ENCODE measurements around the gene TTC7B. TPM values are rescaled to one million over a fixed set of nuclear protein-coding genes. Genes with fewer than 3 reads are reported as not detected.

The TTC7B gene
- total and polyA plus RNA-seq, 2 of the 13 experiments (the other 11 are each of a cell fraction or from before 2014, with no cell fraction given) = 1.3 to 3.2 TPM

DNA sequence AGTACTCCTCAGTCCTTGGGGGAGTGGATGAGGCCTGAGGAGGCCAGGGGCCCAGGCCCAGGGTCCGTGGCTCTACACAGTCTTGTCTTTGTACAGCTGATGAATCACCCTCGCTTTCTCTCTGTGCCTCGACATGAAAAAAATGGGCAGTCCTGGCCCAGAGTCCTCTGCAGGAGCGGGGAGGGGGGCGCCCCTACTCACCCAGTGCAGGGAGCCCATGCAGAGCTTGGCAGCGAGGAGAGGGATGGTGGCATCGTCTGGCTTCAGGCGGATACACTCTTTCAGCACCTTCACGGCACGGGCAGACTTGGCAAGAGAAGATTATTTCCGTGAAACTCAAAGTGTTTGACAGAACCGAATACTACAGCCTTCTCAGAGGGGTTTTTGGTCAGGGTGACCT lies 159.3 kb downstream of the TTC7B start:
- no TSS peak for BruUV-seq (replicated peaks)
- H3K27me3 ChIP-seq (ENCODE audit: control insufficient read depth in 1 of 2, insufficient read depth in 2 of 2, low read length in 2 of 2) = no peaks in the 10 kb centered on the region
- no peak overlapping the region for H2AFZ ChIP-seq (ENCODE audit: low read length)
- H3K9me3 ChIP-seq (ENCODE audit: low read length) = no peaks in the 10 kb centered on the region
- in situ Hi-C loops (cut with HindIII; ENCODE audit: extremely low pct_ligation_motif_present, low pct_unique_long_range_greater_than_20kb) (no loop called here), intact Hi-C loops (cut with micrococcal nuclease; ENCODE audit: unreplicated experiment) (no loop called here)
- no peaks in the 10 kb centered on the region for H3K79me2 ChIP-seq (ENCODE audit: insufficient read depth, low read length)
- ATAC-seq (no peak), FAIRE-seq (no peak), DNase-seq (ENCODE audit: low spot score) (no peak)
- H3K4me3 ChIP-seq (replicated peaks in 1 of 3; ENCODE audit: insufficient read depth in 1 of 3, low read depth in 2 of 3, low read length in 3 of 3) = no peak overlapping the region
- H3K27ac ChIP-seq (ENCODE audit: extremely low read length, insufficient read depth, low read length) = no peak overlapping the region
- no peak overlapping the region for H3K9ac ChIP-seq (ENCODE audit: insufficient read depth, low read depth, low read length)
- no peaks in the 10 kb centered on the region for H3K36me3 ChIP-seq (replicated peaks in 1 of 2; ENCODE audit: control insufficient read depth in 1 of 2, insufficient read depth in 2 of 2, low read length in 2 of 2)
- ChIA-PET CTCF (ENCODE audit: low intra/inter-chr PET ratio, low total read pairs) (no interaction called here), POLR2A (no interaction called here)
- 89% methylated on average over 7 of the region's 12 CpGs for WGBS (ENCODE audit: low lambda C conversion rate)
- H3K4me2 ChIP-seq (ENCODE audit: low read depth, low read length) = no peak overlapping the region
- H4K20me1 ChIP-seq (ENCODE audit: insufficient read depth, low read length) = no peaks in the 10 kb centered on the region
- TF ChIP-seq BCL3 (CRISPR knock-in tag; IDR thresholded peaks at IDR 0.05) (no peak), PAWR (CRISPR knock-in tag; IDR thresholded peaks at IDR 0.05; ENCODE audit: borderline replicate concordance) (no peak), HMGA1 (CRISPR knock-in tag; conservative IDR thresholded peaks at IDR 0.05) (no peak), ZNF530 (CRISPR knock-in tag; IDR thresholded peaks at IDR 0.05; ENCODE audit: low read depth) (no peak), ZNF431 (CRISPR knock-in tag; IDR thresholded peaks at IDR 0.05; ENCODE audit: borderline replicate concordance, low read depth) (no peak), POGZ (CRISPR knock-in tag; IDR thresholded peaks at IDR 0.05) (no peak), ZNF891 (CRISPR knock-in tag; IDR thresholded peaks at IDR 0.05) (no peak), MIER2 (CRISPR knock-in tag; IDR thresholded peaks at IDR 0.05) (no peak), NRL (CRISPR knock-in tag; IDR thresholded peaks at IDR 0.05; ENCODE audit: borderline replicate concordance) (no peak), FOXA1 (IDR thresholded peaks at IDR 0.05) (no peak), FOXA1 (CRISPR knock-in tag; IDR thresholded peaks at IDR 0.05) (no peak), DDIT3 (CRISPR knock-in tag; IDR thresholded peaks at IDR 0.05) (no peak), SRY (CRISPR knock-in tag; IDR thresholded peaks at IDR 0.05) (no peak), AKAP8 (CRISPR knock-in tag; IDR thresholded peaks at IDR 0.05) (no peak), NCOA1 (CRISPR knock-in tag; IDR thresholded peaks at IDR 0.05) (no peak), JUN (CRISPR knock-in tag; IDR thresholded peaks at IDR 0.05) (no peak)
- TF ChIP-seq, protein P1, sequence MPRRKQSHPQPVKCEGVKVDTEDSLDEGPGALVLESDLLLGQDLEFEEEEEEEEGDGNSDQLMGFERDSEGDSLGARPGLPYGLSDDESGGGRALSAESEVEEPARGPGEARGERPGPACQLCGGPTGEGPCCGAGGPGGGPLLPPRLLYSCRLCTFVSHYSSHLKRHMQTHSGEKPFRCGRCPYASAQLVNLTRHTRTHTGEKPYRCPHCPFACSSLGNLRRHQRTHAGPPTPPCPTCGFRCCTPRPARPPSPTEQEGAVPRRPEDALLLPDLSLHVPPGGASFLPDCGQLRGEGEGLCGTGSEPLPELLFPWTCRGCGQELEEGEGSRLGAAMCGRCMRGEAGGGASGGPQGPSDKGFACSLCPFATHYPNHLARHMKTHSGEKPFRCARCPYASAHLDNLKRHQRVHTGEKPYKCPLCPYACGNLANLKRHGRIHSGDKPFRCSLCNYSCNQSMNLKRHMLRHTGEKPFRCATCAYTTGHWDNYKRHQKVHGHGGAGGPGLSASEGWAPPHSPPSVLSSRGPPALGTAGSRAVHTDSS (CRISPR knock-in tag; conservative IDR thresholded peaks at IDR 0.05) = no peak
- TF ChIP-seq, protein P2, sequence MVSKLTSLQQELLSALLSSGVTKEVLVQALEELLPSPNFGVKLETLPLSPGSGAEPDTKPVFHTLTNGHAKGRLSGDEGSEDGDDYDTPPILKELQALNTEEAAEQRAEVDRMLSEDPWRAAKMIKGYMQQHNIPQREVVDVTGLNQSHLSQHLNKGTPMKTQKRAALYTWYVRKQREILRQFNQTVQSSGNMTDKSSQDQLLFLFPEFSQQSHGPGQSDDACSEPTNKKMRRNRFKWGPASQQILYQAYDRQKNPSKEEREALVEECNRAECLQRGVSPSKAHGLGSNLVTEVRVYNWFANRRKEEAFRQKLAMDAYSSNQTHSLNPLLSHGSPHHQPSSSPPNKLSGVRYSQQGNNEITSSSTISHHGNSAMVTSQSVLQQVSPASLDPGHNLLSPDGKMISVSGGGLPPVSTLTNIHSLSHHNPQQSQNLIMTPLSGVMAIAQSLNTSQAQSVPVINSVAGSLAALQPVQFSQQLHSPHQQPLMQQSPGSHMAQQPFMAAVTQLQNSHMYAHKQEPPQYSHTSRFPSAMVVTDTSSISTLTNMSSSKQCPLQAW (CRISPR knock-in tag; IDR thresholded peaks at IDR 0.05) = no peak
- TF ChIP-seq, protein P3, sequence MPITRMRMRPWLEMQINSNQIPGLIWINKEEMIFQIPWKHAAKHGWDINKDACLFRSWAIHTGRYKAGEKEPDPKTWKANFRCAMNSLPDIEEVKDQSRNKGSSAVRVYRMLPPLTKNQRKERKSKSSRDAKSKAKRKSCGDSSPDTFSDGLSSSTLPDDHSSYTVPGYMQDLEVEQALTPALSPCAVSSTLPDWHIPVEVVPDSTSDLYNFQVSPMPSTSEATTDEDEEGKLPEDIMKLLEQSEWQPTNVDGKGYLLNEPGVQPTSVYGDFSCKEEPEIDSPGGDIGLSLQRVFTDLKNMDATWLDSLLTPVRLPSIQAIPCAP (CRISPR knock-in tag; IDR thresholded peaks at IDR 0.05; ENCODE audit: low read depth) = no peak
- H3K4me1 ChIP-seq (ENCODE audit: insufficient read depth, low read length) = peaks cover 12% of the 10 kb centered on the region
